ENCODE data around the gene PPFIA1. TPM values are rescaled to one million over a fixed set of nuclear protein-coding genes. Genes with fewer than 3 reads are reported as not detected.
A peak's percentile ranks its signal among the peaks of the same experiment; 100 is the strongest.

PPFIA1 gene
- total and polyA plus RNA-seq, 11 donors = 15.8 to 53.1 (median 39.1) TPM

DNA sequence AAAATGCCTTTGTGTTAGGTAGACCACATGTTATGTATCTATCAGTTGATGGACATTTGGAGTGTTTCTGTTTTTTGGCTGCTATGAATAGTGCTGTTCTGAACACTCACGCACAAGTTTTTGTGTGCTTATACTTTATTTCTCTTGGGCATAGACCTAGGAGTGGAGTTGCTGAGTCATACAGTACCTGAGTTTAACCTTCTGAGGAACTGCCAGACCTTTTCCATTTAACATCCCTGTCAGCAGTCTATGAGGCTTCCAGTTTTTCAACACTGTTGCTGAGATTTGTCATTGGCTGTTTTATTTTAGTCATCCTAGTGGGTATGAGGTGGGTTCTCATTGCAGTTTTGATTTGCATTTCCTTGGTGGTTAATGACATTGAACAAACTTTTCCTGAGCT is 132.2 kb downstream of the PPFIA1 start:
- Histone ChIP-seq H3K27me3 (peaks cover 0 to 28% (median 0%) of the 10 kb centered on the region in 9 donors), H3K4me3 (no peak overlapping the region), H3K27ac (peak overlapping the region in 7 of 12 donors; percentile 0 to 77 (median 46)), H3K36me3 (peaks cover 0 to 30% (median 23%) of the 10 kb centered on the region in 9 donors), H3K9me3 (no peaks in the 10 kb centered on the region), H3K4me1 (peaks cover 3 to 81% (median 35%) of the 10 kb centered on the region in 12 donors)
- TF ChIP-seq CTCF (IDR thresholded peaks at IDR 0.05) (no peak), POLR2A (IDR thresholded peaks at IDR 0.05) (no peak)
- intact Hi-C loops (cut with DNase I) = no loop called here
- 27 to 52% (median 36%) methylated on average over 1 of the region's 1 CpG for WGBS, 4 donors
- ATAC-seq (no peak), DNase-seq (no peak)

GRCh38 chr11:70404244-70404643 is 133.8 kb downstream of the PPFIA1 start:
- 86 to 89% (median 87%) methylated on average over 11 of the region's 11 CpGs for WGBS, 4 donors
- Histone ChIP-seq H3K4me1 (peaks cover 3 to 75% (median 35%) of the 10 kb centered on the region in 12 donors), H3K9me3 (no peaks in the 10 kb centered on the region), H3K27ac (no peak overlapping the region), H3K36me3 (peaks cover 0 to 45% (median 39%) of the 10 kb centered on the region in 9 donors), H3K4me3 (no peak overlapping the region), H3K27me3 (peaks cover 0 to 35% (median 0%) of the 10 kb centered on the region in 9 donors)
- intact Hi-C loops (cut with DNase I) = no loop called here
- no peak for DNase-seq
- ATAC-seq = no peak
- TF ChIP-seq POLR2A (IDR thresholded peaks at IDR 0.05) (no peak), CTCF (IDR thresholded peaks at IDR 0.05) (no peak)

GRCh38 chr11:70405679-70406395 is 135.3 kb downstream of the PPFIA1 start:
- Histone ChIP-seq H3K27ac (peak overlapping the region in 2 of 12 donors; percentile 9 to 27), H3K9me3 (no peaks in the 10 kb centered on the region), H3K4me1 (peaks cover 0 to 72% (median 26%) of the 10 kb centered on the region in 12 donors), H3K4me3 (no peak overlapping the region), H3K27me3 (peaks cover 0 to 38% (median 0%) of the 10 kb centered on the region in 9 donors), H3K36me3 (peaks cover 0 to 61% (median 55%) of the 10 kb centered on the region in 9 donors)
- DNase-seq = no peak
- intact Hi-C loops (cut with DNase I) = no loop called here
- ATAC-seq = peak in 1 of 4 donors; percentile 16
- TF ChIP-seq CTCF (IDR thresholded peaks at IDR 0.05) (no peak), POLR2A (IDR thresholded peaks at IDR 0.05) (no peak)
- 79 to 88% (median 84%) methylated on average over 20 of the region's 20 CpGs for WGBS, 4 donors

DNA sequence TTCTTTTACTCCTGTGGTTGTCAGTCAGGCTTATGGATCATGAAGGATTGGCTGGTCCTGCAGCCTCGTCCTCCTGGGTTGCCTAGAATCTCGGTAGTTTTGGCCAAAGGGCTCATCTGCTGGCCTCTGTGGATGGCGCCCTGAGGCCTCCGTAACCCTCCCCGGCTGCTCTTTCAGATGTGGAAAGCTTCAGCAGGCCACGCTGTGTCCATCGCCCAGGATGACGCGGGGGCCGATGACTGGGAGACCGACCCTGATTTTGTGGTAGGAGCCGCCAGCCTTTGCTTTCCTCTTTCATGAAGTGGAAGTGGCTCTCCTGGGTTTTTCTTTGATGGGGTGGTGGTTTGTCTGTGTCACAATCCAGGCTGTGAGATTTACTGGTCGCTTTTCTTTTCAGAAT is 136.6 kb downstream of the PPFIA1 start:
- 87 to 95% (median 94%) methylated on average over 11 to 13 of the region's 13 CpGs for WGBS, 4 donors
- TF ChIP-seq CTCF (IDR thresholded peaks at IDR 0.05) (no peak), POLR2A (IDR thresholded peaks at IDR 0.05) (no peak)
- peaks cover 0 to 46% (median 0%) of the 10 kb centered on the region in 9 donors for H3K27me3 ChIP-seq
- H3K36me3 ChIP-seq = peaks cover 0 to 74% (median 66%) of the 10 kb centered on the region in 9 donors
- H3K4me3 ChIP-seq = no peak overlapping the region
- peaks cover 0 to 74% (median 19%) of the 10 kb centered on the region in 12 donors for H3K4me1 ChIP-seq
- H3K9me3 ChIP-seq = no peaks in the 10 kb centered on the region
- no peak for DNase-seq
- ATAC-seq = no peak
- intact Hi-C loops (cut with DNase I) = no loop called here
- peak overlapping the region in 6 of 12 donors; percentile 15 to 83 (median 66) for H3K27ac ChIP-seq
